Glomerular endothelial cell (primary cell): ENCODE data around the gene VWA8. TPM values are rescaled to one million over a fixed set of nuclear protein-coding genes. Genes with fewer than 3 reads are reported as not detected.
"Not testable (repeated sequence)": the region's sequence is repeated elsewhere in the genome, so short reads cannot be mapped to it uniquely, and the experiment has no call there.

Source experiments
- DNase-seq: peaks from one replicate; pipeline ENCODE4 v3.0.0-alpha.2; 2011; ENCODE audit warnings: low read depth, low spot score; ENCODE audit errors: extremely low read depth
- total RNA-seq: library from RNA; depleted of rRNA; stranded (reverse); fragments of >200 nt; gene quantifications from 2 replicates; pipeline ENCODE4 v1.2.3, GENCODE V29; 2015

The VWA8 gene
- total RNA-seq, 1 donor from 2014 or later, result 11.4 TPM

GRCh38 chr13:41542799-41543198 lies 418.1 kb downstream of the VWA8 start:
- not testable (repeated sequence) for DNase-seq

- DNase-seq, result no peak
Measured at GRCh38 chr13:41542281-41542680, 418.6 kb downstream of the VWA8 start.

- no peak for DNase-seq
Measured at GRCh38 chr13:41541142-41541938, 419.6 kb downstream of the VWA8 start.

GRCh38 chr13:41540240-41540639 lies 420.7 kb downstream of the VWA8 start:
- not testable (repeated sequence) for DNase-seq

GRCh38 chr13:41533266-41534052 lies 427.4 kb downstream of the VWA8 start:
- no peak for DNase-seq

GRCh38 chr13:41528021-41528420 lies 432.9 kb downstream of the VWA8 start:
- no peak for DNase-seq

GRCh38 chr13:41520660-41521630 lies 440.0 kb downstream of the VWA8 start:
- no peak for DNase-seq

- no peak for DNase-seq
Measured at GRCh38 chr13:41520016-41520659, 440.8 kb downstream of the VWA8 start.

Other genes with a start within 250 kb of the VWA8 start
- gene DGKH, start 87.5 kb upstream of the VWA8 start, total RNA-seq, result 15.7 and 36.3 TPM in 2 replicates